K562 (cell line): Measurements from ENCODE around the gene SPATA2L.

Experiments used
- CREB1 ChIP-seq, 2 experiments: sonication (generic) in 1 of 2; formaldehyde crosslinking in 1 of 2; IDR thresholded peaks; 2 replicates each; pipeline versions ENCODE4 v1.6.1 to v1.8.0; 2012 to 2022; ENCODE audit warnings: inconsistent platforms in 1 of 2, mild to moderate bottlenecking in 1 of 2, missing genetic modification reagents in 1 of 2, moderate library complexity in 1 of 2
- GABPB1 ChIP-seq: sonication (generic); formaldehyde crosslinking; IDR thresholded peaks from 2 replicates; pipeline ENCODE4 v1.8.0; 2022; ENCODE audit warnings: mild to moderate bottlenecking, missing genetic modification reagents
- GTF2F1 ChIP-seq: IDR thresholded peaks from 2 replicates; pipeline ENCODE4 v1.6.1; 2011; ENCODE audit warnings: low read depth, low read length, improper control_type of control experiment
- MEF2D ChIP-seq: conservative IDR thresholded peaks from 2 replicates; pipeline ENCODE4 v1.6.1; 2016; ENCODE audit warnings: low read depth, missing genetic modification characterization, missing compliant biosample characterization
- NFYB ChIP-seq: IDR thresholded peaks from 2 replicates; pipeline ENCODE4 v1.6.1; 2011; ENCODE audit warnings: mild to moderate bottlenecking, moderate library complexity; ENCODE audit not compliant: insufficient read length; ENCODE audit errors: extremely low read depth
- RAD21 ChIP-seq, 2 experiments: fragments of 250-450 bp in 1 of 2; fragments of 450-650 bp in 1 of 2; sonication (Bioruptor Pico) in 1 of 2; formaldehyde crosslinking in 1 of 2; IDR thresholded peaks in 1 of 2; conservative IDR thresholded peaks in 1 of 2; 2 replicates each; pipeline versions ENCODE4 v1.4.0 to v1.8.0; 2020 to 2022; ENCODE audit warnings: mild to moderate bottlenecking in 2 of 2, moderate library complexity in 1 of 2
- SMARCE1 ChIP-seq: fragments of 450-650 bp; IDR thresholded peaks from 2 replicates; pipeline ENCODE4 v1.7.1; 2016; ENCODE audit warnings: mild to moderate bottlenecking
- SREBF1 ChIP-seq: fragments of 150-350 bp; IDR thresholded peaks from 2 replicates; pipeline ENCODE4 v1.6.1; 2014; ENCODE audit warnings: antibody characterized with exemption, low read depth, low read length, borderline replicate concordance
- U2AF1 ChIP-seq: fragments of 200-400 bp; formaldehyde crosslinking; optimal IDR thresholded peaks from 2 replicates; pipeline ENCODE3; 2017; ENCODE audit warnings: mild to moderate bottlenecking, low read depth, low read length, moderate library complexity
- ZBTB1 ChIP-seq: sonication (generic); formaldehyde crosslinking; IDR thresholded peaks from 2 replicates; pipeline ENCODE4 v1.8.1; 2023; ENCODE audit warnings: missing genetic modification reagents, low read depth, mild to moderate bottlenecking, borderline replicate concordance
- ZNF668 ChIP-seq: fragments of 250-450 bp; sonication (Bioruptor Pico); IDR thresholded peaks from 2 replicates; pipeline ENCODE4 v1.8.0; 2022; ENCODE audit warnings: mild to moderate bottlenecking, inconsistent platforms
- ZNF785 ChIP-seq: fragments of 250-450 bp; sonication (Bioruptor Pico); IDR thresholded peaks from 2 replicates; pipeline ENCODE4 v1.4.0; 2020; ENCODE audit warnings: mild to moderate bottlenecking
- TF ChIP-seq, protein P1 (sequence below), 3 experiments: IDR thresholded peaks in 2 of 3; conservative IDR thresholded peaks in 1 of 3; 2 replicates each; pipeline ENCODE4 v1.5.1; 2011 to 2012; ENCODE audit warnings: low read length in 3 of 3, mild to moderate bottlenecking in 3 of 3, control low read depth in 2 of 3, improper control_type of control experiment in 1 of 3, inconsistent platforms in 1 of 3, low read depth in 1 of 3, mixed read lengths in 1 of 3, moderate library complexity in 1 of 3; ENCODE audit not compliant: insufficient read depth in 2 of 3
- TF ChIP-seq, protein P2 (sequence below): fragments of 450-650 bp; formaldehyde crosslinking; IDR thresholded peaks from 2 replicates; pipeline ENCODE4 v1.4.0; 2022; ENCODE audit warnings: mild to moderate bottlenecking, moderate library complexity

DNA sequence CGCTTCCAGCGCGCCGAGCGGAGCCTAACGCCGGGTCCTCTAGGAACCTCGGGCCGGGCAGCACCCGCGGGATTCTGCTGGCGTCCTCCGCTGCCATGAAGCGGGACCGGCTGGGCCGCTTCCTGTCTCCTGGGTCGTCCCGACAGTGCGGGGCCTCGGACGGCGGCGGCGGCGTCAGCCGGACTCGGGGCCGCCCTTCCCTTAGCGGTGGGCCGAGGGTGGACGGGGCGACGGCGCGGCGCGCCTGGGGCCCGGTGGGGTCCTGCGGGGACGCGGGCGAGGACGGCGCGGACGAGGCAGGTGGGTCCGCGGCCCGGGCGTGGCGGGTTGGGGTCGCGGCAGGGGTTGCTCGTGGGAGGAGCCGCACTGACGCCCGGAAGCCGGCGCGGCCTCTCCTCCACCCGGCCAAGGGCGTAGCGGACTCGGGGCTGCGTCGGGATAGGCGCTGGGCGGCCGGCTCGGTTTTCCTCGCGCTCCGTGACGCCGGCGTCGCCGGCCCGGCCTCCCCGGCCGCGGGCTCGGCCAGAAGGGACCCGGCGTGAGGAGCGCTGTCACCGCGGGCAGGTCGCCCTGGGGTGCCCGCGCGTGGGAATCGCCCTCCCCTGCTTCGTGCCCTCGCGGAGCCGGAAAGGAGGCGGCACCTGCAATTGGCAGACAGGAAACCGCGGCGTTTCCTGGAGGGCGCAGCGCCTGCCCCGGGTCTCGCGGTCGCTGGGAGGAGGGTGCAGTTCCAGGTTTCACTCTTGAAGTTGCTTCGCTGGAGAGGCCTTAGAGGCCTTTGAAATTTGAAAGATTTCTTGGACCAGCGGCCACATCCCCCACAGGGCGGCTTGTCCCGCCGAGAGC lies 20.3 kb upstream of the SPATA2L start:
- TF ChIP-seq SREBF1 = no peak
- TF ChIP-seq, protein P1, sequence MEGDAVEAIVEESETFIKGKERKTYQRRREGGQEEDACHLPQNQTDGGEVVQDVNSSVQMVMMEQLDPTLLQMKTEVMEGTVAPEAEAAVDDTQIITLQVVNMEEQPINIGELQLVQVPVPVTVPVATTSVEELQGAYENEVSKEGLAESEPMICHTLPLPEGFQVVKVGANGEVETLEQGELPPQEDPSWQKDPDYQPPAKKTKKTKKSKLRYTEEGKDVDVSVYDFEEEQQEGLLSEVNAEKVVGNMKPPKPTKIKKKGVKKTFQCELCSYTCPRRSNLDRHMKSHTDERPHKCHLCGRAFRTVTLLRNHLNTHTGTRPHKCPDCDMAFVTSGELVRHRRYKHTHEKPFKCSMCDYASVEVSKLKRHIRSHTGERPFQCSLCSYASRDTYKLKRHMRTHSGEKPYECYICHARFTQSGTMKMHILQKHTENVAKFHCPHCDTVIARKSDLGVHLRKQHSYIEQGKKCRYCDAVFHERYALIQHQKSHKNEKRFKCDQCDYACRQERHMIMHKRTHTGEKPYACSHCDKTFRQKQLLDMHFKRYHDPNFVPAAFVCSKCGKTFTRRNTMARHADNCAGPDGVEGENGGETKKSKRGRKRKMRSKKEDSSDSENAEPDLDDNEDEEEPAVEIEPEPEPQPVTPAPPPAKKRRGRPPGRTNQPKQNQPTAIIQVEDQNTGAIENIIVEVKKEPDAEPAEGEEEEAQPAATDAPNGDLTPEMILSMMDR (IDR thresholded peaks at IDR 0.05 in 2 of 3, conservative IDR thresholded peaks at IDR 0.05 in 1 of 3; ENCODE audit: insufficient read depth in 2 of 3, low read depth in 1 of 3, low read length in 3 of 3) = no peak
- TF ChIP-seq, protein P2, sequence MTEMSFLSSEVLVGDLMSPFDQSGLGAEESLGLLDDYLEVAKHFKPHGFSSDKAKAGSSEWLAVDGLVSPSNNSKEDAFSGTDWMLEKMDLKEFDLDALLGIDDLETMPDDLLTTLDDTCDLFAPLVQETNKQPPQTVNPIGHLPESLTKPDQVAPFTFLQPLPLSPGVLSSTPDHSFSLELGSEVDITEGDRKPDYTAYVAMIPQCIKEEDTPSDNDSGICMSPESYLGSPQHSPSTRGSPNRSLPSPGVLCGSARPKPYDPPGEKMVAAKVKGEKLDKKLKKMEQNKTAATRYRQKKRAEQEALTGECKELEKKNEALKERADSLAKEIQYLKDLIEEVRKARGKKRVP = no peak
- TF ChIP-seq ZNF668 (CRISPR knock-in tag) = no peak
- TF ChIP-seq ZBTB1 = no peak
- TF ChIP-seq ZNF785 (CRISPR knock-in tag) = no peak
- TF ChIP-seq SMARCE1 = no peak
- no peak for TF ChIP-seq NFYB
- TF ChIP-seq GABPB1 = no peak
- no peak for TF ChIP-seq MEF2D (tag)
- no peak for TF ChIP-seq RAD21 (CRISPR knock-in tag; conservative IDR thresholded peaks at IDR 0.05 in 1 of 2, IDR thresholded peaks at IDR 0.05 in 1 of 2)
- TF ChIP-seq GTF2F1 = no peak
- peak; percentile 58 for TF ChIP-seq U2AF1
- no peak for TF ChIP-seq CREB1 (IDR thresholded peaks at IDR 0.05)
- 0 out of 2 replicates have a peak, but pooled peaks have one; percentile 4 for TF ChIP-seq CREB1 (CRISPR knock-in tag; IDR thresholded peaks at IDR 0.05)
